Transverse colon (tissue), 3 donors: Measurements from ENCODE around the gene AMELY.
"Not testable (repeated sequence)": the region's sequence is repeated elsewhere in the genome, so short reads cannot be mapped to it uniquely, and the experiment has no call there.

Source experiments
- CTCF ChIP-seq, 5 experiments: fragments of 200-600 bp in 3 of 5; fragments of 450-650 bp in 2 of 5; sonication (generic) in 3 of 5; IDR thresholded peaks; 1 replicate in 2 of 5; 2 replicates in 3 of 5; pipeline ENCODE4 v1.5.1; 2016 to 2017; ENCODE audit warnings: antibody characterized with exemption in 5 of 5, inconsistent platforms in 3 of 5, mild to moderate bottlenecking in 2 of 5, moderate library complexity in 1 of 5
- EP300 ChIP-seq: sonication (generic); formaldehyde crosslinking; IDR thresholded peaks from one replicate; pipeline ENCODE4 v1.6.1; 2017; ENCODE audit warnings: antibody characterized with exemption, low read depth
- POLR2A ChIP-seq: fragments of 450-650 bp; IDR thresholded peaks from one replicate; pipeline ENCODE4 v1.6.1; 2016; ENCODE audit warnings: antibody characterized with exemption, mild to moderate bottlenecking, moderate library complexity

- TF ChIP-seq CTCF (IDR thresholded peaks at IDR 0.05); EP300; POLR2A: not testable (repeated sequence)
Measured at GRCh38 chrY:6908021-6908420, 3.5 kb downstream of the AMELY start.
